HG02885 (cell line): ENCODE measurements around the gene SELENOW.
"Not testable (repeated sequence)": the region's sequence is repeated elsewhere in the genome, so short reads cannot be mapped to it uniquely, and the experiment has no call there.

Source experiments
- ATAC-seq: cut with Tn5 transposase; IDR thresholded peaks from one replicate; pipeline ENCODE4 v1.9.1; 2021; ENCODE audit warnings: mild to moderate bottlenecking; ENCODE audit not compliant: unreplicated experiment, poor library complexity

SELENOW gene

GRCh38 chr19:47816270-47816669, 37.8 kb downstream of the SELENOW start:
- not testable (repeated sequence) for ATAC-seq

GRCh38 chr19:47818221-47818620, 39.7 kb downstream of the SELENOW start:
- not testable (repeated sequence) for ATAC-seq

GRCh38 chr19:47819858-47820257, 41.4 kb downstream of the SELENOW start:
- no peak for ATAC-seq

- ATAC-seq: no peak
Measured at GRCh38 chr19:47820410-47820809, 41.9 kb downstream of the SELENOW start.

GRCh38 chr19:47821460-47822020, 43.0 kb downstream of the SELENOW start, which contains the start of gene CRX:
Gene CRX, plus strand, starts transcription at chr19:47821937. Its CDS starts 12,507 bp downstream, at chr19:47834444.
- ATAC-seq: no peak

GRCh38 chr19:47824396-47824795, 45.9 kb downstream of the SELENOW start:
- ATAC-seq: no peak

GRCh38 chr19:47826800-47827199, 48.3 kb downstream of the SELENOW start:
- ATAC-seq: no peak

GRCh38 chr19:47832723-47833122, 54.2 kb downstream of the SELENOW start:
- ATAC-seq: no peak
